PC-9 (cell line): ENCODE data around the gene ELMOD1.

Experiments
- EZH2 ChIP-seq: fragments of 200-600 bp; sonication (generic); IDR thresholded peaks from 2 replicates; pipeline ENCODE4 v1.8.0; 2017; ENCODE audit warnings: antibody characterized with exemption, low read depth
- TF ChIP-seq, protein P1 (sequence below): fragments of 200-600 bp; sonication (generic); conservative IDR thresholded peaks from 2 replicates; pipeline ENCODE4 v1.6.1; 2017; ENCODE audit warnings: mixed run types, antibody characterized with exemption, mild to moderate bottlenecking, moderate library complexity

GRCh38 chr11:107581147-107581546 lies 9.8 kb upstream of the ELMOD1 start:
- TF ChIP-seq, protein P1, sequence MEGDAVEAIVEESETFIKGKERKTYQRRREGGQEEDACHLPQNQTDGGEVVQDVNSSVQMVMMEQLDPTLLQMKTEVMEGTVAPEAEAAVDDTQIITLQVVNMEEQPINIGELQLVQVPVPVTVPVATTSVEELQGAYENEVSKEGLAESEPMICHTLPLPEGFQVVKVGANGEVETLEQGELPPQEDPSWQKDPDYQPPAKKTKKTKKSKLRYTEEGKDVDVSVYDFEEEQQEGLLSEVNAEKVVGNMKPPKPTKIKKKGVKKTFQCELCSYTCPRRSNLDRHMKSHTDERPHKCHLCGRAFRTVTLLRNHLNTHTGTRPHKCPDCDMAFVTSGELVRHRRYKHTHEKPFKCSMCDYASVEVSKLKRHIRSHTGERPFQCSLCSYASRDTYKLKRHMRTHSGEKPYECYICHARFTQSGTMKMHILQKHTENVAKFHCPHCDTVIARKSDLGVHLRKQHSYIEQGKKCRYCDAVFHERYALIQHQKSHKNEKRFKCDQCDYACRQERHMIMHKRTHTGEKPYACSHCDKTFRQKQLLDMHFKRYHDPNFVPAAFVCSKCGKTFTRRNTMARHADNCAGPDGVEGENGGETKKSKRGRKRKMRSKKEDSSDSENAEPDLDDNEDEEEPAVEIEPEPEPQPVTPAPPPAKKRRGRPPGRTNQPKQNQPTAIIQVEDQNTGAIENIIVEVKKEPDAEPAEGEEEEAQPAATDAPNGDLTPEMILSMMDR, result no peak
- TF ChIP-seq EZH2, result no peak
